GM12801 (cell line): Measurements from ENCODE around the gene CITED2.

ENCODE experiments used
- TF ChIP-seq, protein P1 (sequence below): IDR thresholded peaks from one replicate; pipeline ENCODE4 v1.5.1; 2011; ENCODE audit warnings: control low read depth; ENCODE audit not compliant: insufficient read length; ENCODE audit errors: extremely low read depth

CITED2 gene

DNA sequence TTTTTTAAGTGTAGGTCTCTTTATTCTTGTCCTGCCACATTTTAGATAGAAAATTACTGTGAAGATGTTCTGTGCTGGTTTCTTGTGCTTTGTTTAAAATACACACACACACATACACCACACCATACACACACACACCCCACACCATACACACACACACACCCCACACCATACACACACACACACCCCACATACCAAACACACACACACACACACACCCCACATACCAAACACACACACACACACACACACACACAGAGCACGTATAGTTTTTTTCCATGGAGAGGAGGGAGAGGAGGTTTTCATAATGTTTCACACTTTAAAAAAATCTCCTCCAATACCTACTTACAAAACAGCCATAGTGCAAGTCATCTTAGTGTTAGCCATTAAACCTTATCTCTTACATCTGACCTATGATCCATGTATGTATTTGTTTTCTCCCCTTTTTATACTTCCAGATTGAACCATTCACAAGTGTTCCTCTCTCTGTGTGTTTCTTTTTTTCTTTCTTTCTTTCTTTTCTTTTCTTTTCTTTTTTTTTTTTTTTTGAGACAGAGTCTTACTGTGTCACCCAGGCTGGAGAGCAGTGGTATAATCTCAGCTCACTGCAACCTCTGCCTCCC is 19.7 kb upstream of the CITED2 start:
- TF ChIP-seq, protein P1, sequence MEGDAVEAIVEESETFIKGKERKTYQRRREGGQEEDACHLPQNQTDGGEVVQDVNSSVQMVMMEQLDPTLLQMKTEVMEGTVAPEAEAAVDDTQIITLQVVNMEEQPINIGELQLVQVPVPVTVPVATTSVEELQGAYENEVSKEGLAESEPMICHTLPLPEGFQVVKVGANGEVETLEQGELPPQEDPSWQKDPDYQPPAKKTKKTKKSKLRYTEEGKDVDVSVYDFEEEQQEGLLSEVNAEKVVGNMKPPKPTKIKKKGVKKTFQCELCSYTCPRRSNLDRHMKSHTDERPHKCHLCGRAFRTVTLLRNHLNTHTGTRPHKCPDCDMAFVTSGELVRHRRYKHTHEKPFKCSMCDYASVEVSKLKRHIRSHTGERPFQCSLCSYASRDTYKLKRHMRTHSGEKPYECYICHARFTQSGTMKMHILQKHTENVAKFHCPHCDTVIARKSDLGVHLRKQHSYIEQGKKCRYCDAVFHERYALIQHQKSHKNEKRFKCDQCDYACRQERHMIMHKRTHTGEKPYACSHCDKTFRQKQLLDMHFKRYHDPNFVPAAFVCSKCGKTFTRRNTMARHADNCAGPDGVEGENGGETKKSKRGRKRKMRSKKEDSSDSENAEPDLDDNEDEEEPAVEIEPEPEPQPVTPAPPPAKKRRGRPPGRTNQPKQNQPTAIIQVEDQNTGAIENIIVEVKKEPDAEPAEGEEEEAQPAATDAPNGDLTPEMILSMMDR, result no peak

DNA sequence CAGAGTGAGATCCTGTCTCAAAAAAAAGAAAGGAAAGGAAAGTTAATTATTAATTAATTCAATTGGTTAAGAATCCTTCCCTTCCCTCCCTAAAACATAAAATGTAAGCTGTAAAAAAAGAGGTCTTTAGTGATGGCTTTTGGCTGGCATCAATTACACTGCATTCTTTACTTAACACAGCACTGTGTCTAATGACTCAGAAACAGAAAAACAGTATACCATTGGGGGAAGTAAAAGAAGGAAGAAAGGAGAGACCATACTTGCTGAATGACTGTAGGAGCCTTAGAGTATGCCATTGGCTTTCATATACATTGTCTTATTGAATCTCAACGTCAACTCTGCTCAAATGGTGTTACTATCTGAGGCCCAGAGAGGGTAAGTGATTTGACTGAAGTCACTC is 18.3 kb upstream of the CITED2 start:
- TF ChIP-seq, protein P1, result no peak

DNA sequence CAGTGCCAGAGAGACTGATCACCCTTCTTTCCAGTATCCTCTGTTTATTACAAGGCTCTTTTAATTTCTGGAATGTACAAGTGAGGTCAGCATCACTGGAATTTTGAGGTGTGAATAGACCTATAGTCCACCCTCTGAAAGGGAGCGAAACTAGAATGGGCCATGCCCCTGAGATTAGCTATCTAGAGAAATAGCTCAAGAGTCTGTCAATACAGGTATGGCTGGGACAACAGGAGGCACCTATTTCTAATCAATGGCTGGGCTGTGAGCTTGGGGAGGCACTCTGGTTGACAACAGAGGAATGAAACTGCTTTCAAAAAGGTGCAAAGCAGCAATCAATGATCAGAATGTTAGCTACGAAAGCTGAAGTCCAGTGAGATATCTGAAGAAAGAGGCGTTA is 17.3 kb upstream of the CITED2 start:
- TF ChIP-seq, protein P1, result no peak

DNA sequence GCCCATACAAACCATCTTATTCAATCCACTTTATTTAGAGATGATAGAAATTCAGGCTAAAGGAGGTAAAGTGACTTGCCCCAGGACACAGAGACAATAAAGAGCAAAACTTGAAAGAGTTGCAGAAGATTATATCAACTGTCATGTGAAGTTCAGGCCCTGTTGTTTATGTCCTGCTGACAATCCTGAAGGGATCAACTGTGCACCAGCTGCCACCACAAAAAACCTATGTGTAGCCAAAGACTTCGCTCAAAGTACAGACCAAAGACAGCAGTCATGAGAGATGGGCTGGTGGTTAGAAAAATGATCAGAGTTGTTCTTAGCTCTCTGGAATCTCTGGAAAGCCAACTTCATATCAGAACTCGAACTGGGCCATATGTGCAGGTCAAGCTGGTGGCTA is 16.0 kb upstream of the CITED2 start:
- TF ChIP-seq, protein P1, result no peak

DNA sequence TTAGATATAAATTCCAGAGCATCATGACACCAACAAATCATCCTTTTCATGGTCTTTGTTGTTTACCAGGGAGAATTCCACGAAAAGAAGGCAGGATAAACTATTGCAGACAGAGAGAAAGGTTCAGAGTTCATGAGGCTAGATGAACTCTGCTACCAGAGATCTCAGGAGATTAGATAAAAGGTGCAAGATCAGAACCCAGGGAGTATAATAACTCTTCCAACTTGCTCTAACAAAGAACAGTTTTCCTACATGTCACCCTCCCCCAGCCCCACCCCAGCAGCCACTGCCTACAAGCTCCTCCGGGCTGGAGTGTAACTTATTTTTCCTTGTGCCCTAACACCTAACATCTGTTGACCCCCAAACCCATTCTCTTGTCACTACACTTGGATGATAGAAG is 13.9 kb upstream of the CITED2 start:
- TF ChIP-seq, protein P1, result no peak

DNA sequence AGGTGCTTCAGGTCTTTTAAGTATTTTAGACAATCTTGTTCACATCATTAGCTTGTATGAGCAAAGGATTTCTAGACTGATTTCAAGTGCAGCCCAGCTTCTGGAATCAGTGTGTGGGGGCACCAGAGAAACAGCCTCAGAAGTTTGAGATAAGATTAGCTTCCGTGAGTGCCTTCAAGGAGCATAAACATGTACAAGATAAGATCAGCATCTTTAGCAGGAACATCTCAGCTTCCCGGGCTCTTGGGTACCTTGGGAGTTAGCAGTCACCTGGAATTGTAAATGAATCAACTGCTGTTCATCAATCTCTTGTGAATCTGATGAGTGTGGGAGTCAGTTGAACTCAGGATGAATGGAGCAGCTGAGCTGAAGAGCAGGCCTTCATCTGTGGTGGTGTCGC is 12.0 kb upstream of the CITED2 start:
- TF ChIP-seq, protein P1, result no peak

DNA sequence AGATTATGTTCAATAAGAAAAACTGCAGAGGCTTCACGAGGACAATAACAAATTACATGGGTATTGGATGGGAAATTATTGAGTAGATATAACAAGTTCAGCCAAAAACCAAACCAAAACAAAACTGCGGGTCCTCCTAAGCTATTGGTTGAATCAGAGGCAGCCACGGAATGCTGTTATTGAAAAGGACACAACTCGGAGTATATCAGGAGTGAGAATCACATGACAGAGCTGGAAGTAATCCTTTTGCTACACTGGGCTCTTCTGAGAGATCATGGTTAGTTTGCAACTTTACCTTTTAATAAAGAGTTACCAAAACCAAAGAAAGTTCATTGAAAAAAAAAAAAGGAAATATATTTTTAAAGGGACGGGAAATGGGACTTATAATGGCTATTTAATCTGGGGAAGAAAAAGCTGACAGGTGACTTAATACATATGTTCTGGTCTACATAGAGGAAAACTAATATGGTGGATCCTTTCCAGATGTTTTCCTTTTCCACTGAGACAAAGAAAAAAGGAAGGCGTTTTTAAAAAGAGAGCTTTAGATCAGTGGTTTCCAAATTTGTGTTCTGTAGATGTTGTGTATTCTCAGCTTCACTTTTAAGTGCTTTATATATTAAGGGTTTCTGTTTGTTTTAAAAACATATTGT is 6.9 kb upstream of the CITED2 start:
- TF ChIP-seq, protein P1, result no peak

DNA sequence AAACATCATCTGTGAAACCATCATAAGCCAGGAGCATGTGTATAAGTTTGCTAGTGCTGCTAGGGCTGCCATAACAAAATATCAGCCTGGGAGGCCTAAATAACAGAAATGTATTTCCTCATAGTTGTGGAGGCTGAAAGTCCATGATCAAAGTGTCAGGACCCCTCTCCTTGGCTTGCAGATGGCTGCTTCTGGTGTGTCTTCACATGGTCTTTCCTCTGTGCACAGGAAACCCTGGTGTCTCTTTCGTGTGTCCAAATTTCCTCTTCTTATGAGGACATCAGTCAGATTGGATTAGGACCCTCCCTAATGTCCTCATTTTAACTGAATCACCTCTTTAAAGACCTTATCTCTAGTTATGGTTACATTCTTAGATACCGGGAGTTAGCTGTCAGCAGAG is 6.2 kb upstream of the CITED2 start:
- TF ChIP-seq, protein P1, result no peak
